ENCODE measurements around the gene SCD5. TPM values are rescaled to one million over a fixed set of nuclear protein-coding genes. Genes with fewer than 3 reads are reported as not detected.

Gene SCD5
- total and polyA plus RNA-seq, 2 of the 4 experiments (the other 2 are of a cell fraction): 12.4 to 13.5 TPM

- Histone ChIP-seq H3K79me1 (ENCODE audit: low read depth in 1 of 2, low read length in 2 of 2) (no peaks in the 10 kb centered on the region), H3K4me1 (ENCODE audit: control insufficient read depth, insufficient read depth, low read length) (no peaks in the 10 kb centered on the region), H3K9me1 (ENCODE audit: insufficient read depth, low read length) (no peaks in the 10 kb centered on the region), H3K9ac (ENCODE audit: low read depth, low read length) (no peak overlapping the region), H4K20me1 (ENCODE audit: insufficient read depth, low read length) (no peaks in the 10 kb centered on the region), H2BK15ac (ENCODE audit: low read depth, low read length) (no peak overlapping the region), H2AFZ (replicated peaks; ENCODE audit: low read length, poor library complexity) (no peak overlapping the region), H3K9me3 (ENCODE audit: control insufficient read depth, insufficient read depth, low read length) (no peaks in the 10 kb centered on the region), H2BK5ac (ENCODE audit: low read depth, low read length, poor library complexity, severe bottlenecking) (no peak overlapping the region), H3K14ac (replicated peaks; ENCODE audit: low read depth, low read length) (no peak overlapping the region), H4K8ac (ENCODE audit: low read depth in 2 of 2, low read length in 2 of 2) (no peak overlapping the region), H4K91ac (ENCODE audit: insufficient read depth, low read depth, low read length) (no peak overlapping the region), H2BK20ac (ENCODE audit: low read depth, low read length) (no peak overlapping the region), H3K4ac (ENCODE audit: low read depth, low read length) (no peak overlapping the region), H3K4me2 (ENCODE audit: low read depth, low read length) (no peak overlapping the region), H3K27me3 (ENCODE audit: control insufficient read depth, insufficient read depth, low read length) (peaks cover 19% of the 10 kb centered on the region), H3K56ac (ENCODE audit: extremely low read depth, insufficient read depth, low read length) (no peak overlapping the region), H2AK5ac (ENCODE audit: low read depth, low read length) (no peak overlapping the region), H2AK9ac (replicated peaks; ENCODE audit: low read depth, low read length, poor library complexity) (no peak overlapping the region), H3K4me3 (ENCODE audit: insufficient read depth, low read depth, low read length) (no peak overlapping the region), H2BK120ac (ENCODE audit: low read depth, low read length) (no peak overlapping the region), H3K18ac (ENCODE audit: low read depth, low read length) (no peak overlapping the region), H3K36me3 (ENCODE audit: control insufficient read depth, insufficient read depth, low read length) (no peaks in the 10 kb centered on the region), H3K27ac (ENCODE audit: insufficient read depth, low read length) (no peak overlapping the region), H4K5ac (ENCODE audit: low read depth, low read length) (no peak overlapping the region), H3K23ac (ENCODE audit: low read depth, low read length) (no peak overlapping the region)
- ChIA-PET POLR2A (ENCODE audit: unreplicated experiment) (no interaction called here), CTCF (no interaction called here)
- TF ChIP-seq ELK1 (IDR thresholded peaks at IDR 0.05; ENCODE audit: borderline replicate concordance, low read depth, low read length) (no peak), CHD1 (IDR thresholded peaks at IDR 0.05; ENCODE audit: low read depth, low read length) (no peak), CEBPB (IDR thresholded peaks at IDR 0.05; ENCODE audit: low read depth, low read length) (no peak), SMC3 (IDR thresholded peaks at IDR 0.05; ENCODE audit: low read depth, low read length) (no peak), RFX5 (IDR thresholded peaks at IDR 0.05; ENCODE audit: low read depth, low read length) (no peak)
- no CpG with 5 or more reads among the region's 2 CpGs for WGBS, 2 experiments (ENCODE audit: extremely low coverage in 2 of 2, insufficient read length in 1 of 2)
- dilution Hi-C loops (cut with HindIII; ENCODE audit: low sequenced_read_pairs, unreplicated experiment): no loop called here
- ATAC-seq (ENCODE audit: low read depth) (no peak), DNase-seq (no peak)
- intact Hi-C loops (cut with micrococcal nuclease): no loop called here
- BruUV-seq (replicated peaks): no TSS peak
- in situ Hi-C loops (cut with MboI; ENCODE audit: low sequenced_read_pairs): no loop called here
Measured at GRCh38 chr4:82610041-82610440, 188.6 kb downstream of the SCD5 start.

All from IMR-90 (cell line).